Neural cell (in vitro differentiated cells): ENCODE measurements around the gene CFAP210.

Experiments
- EZH2 ChIP-seq: fragments of 200-600, 300-800 bp; shearing (Covaris generic), sonication (generic); IDR thresholded peaks from 2 replicates; pipeline ENCODE4 v1.6.1; 2014; ENCODE audit warnings: antibody characterized with exemption, low read length, borderline replicate concordance, mild to moderate bottlenecking; ENCODE audit not compliant: insufficient read depth, poor library complexity, severe bottlenecking
- SMC3 ChIP-seq: fragments of 450-650 bp; conservative IDR thresholded peaks from 2 replicates; pipeline ENCODE4 v1.6.1; 2014; ENCODE audit warnings: antibody characterized with exemption, mild to moderate bottlenecking, moderate library complexity; ENCODE audit not compliant: poor library complexity
- TF ChIP-seq, protein P1 (sequence below): fragments of 450-650 bp; IDR thresholded peaks from 2 replicates; pipeline ENCODE4 v1.5.1; 2014; ENCODE audit warnings: antibody characterized with exemption, mild to moderate bottlenecking, moderate library complexity; ENCODE audit not compliant: poor library complexity, severe bottlenecking

- TF ChIP-seq SMC3: no peak
- TF ChIP-seq, protein P1, sequence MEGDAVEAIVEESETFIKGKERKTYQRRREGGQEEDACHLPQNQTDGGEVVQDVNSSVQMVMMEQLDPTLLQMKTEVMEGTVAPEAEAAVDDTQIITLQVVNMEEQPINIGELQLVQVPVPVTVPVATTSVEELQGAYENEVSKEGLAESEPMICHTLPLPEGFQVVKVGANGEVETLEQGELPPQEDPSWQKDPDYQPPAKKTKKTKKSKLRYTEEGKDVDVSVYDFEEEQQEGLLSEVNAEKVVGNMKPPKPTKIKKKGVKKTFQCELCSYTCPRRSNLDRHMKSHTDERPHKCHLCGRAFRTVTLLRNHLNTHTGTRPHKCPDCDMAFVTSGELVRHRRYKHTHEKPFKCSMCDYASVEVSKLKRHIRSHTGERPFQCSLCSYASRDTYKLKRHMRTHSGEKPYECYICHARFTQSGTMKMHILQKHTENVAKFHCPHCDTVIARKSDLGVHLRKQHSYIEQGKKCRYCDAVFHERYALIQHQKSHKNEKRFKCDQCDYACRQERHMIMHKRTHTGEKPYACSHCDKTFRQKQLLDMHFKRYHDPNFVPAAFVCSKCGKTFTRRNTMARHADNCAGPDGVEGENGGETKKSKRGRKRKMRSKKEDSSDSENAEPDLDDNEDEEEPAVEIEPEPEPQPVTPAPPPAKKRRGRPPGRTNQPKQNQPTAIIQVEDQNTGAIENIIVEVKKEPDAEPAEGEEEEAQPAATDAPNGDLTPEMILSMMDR: no peak
- TF ChIP-seq EZH2: no peak
Measured at GRCh38 chr2:169716938-169717690, 22.9 kb upstream of the CFAP210 start.
